Putamen (tissue), 1 donor: ENCODE data around the gene MYOT.

ENCODE experiments used
- DNase-seq: peaks from one replicate; pipeline ENCODE4 v3.0.0-alpha.2; 2016; ENCODE audit warnings: low spot score

The MYOT gene

GRCh38 chr5:137901011-137901817, 33.6 kb downstream of the MYOT start:
- DNase-seq: peak; percentile 75

- no peak for DNase-seq
These were observed 34.9 kb downstream of the MYOT start for GRCh38 chr5:137902408-137903133.

DNA sequence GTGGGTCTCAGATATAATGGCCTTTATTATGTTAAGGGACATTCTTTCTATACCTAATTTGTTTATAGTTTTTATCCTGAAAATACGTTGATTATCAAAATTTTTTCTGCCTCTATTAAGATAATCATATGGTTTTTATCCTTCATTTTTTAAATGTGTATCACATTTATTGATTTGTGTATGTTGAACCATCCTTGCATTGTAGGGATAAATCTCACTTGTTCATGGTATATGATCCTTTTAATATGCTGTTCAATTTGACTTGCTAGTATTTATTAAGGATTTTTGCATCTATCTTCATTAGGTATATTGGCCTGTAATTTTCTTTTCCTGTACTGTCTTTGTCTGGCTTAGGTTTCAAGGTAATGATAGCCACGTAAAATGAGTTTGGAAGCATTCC, 47.1 kb downstream of the MYOT start:
- DNase-seq: no peak

- DNase-seq: no peak
These were observed 49.3 kb downstream of the MYOT start for GRCh38 chr5:137916923-137917322.

GRCh38 chr5:137921931-137922330, 54.3 kb downstream of the MYOT start:
- DNase-seq: no peak

DNA sequence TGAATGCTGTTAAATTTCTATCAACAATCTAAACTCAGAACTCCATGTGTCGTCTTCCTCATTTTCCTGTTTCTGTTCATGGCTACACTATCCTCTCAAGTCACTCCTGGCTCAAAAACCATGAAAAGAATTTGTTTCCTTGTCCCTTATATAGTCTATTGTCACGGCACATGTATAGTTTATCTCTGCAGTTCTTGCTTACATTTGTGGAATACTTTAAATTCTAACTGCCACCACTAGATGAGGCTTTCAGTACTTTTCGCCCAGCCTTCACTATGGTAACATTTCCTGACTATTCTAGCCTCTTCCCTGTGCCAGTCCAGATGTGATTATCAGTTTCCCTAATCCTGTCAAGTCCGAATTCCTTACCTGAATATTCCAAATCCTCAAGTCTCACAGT, 56.2 kb downstream of the MYOT start:
- DNase-seq: no peak

GRCh38 chr5:137932800-137933199, 65.1 kb downstream of the MYOT start:
- DNase-seq: no peak

GRCh38 chr5:137933491-137933911, 65.8 kb downstream of the MYOT start:
- no peak for DNase-seq

GRCh38 chr5:137935190-137935589, 67.5 kb downstream of the MYOT start:
- DNase-seq: no peak

- DNase-seq: no peak
These were observed 68.0 kb downstream of the MYOT start for GRCh38 chr5:137935694-137936093.
